ENCODE measurements around the gene PLEKHA5.
"Not testable (repeated sequence)": the region's sequence is repeated elsewhere in the genome, so short reads cannot be mapped to it uniquely, and the experiment has no call there.

Gene PLEKHA5

GRCh38 chr12:19167708-19168107 is 38.2 kb downstream of the PLEKHA5 start:
- WGBS, 2 experiments (ENCODE audit: insufficient coverage in 2 of 2): no CpG with 5 or more reads among the region's 1 CpG
- no peaks in the 10 kb centered on the region for H3K36me3 ChIP-seq (ENCODE audit: control insufficient read depth, insufficient read depth, low read length)
- no peak overlapping the region for H3K4me3 ChIP-seq (ENCODE audit: extremely low read depth, insufficient read depth, low read length, poor library complexity, severe bottlenecking)
- peaks cover 7% of the 10 kb centered on the region for H3K4me1 ChIP-seq (ENCODE audit: control insufficient read depth, insufficient read depth, low read length, poor library complexity, severe bottlenecking)
- H3K27ac ChIP-seq (ENCODE audit: low read depth, low read length, severe bottlenecking): no peak overlapping the region
- no peaks in the 10 kb centered on the region for H3K9me3 ChIP-seq (ENCODE audit: control insufficient read depth, low read length)

- no peak overlapping the region for H3K27ac ChIP-seq (ENCODE audit: low read depth, low read length, severe bottlenecking)
- no peak overlapping the region for H3K4me3 ChIP-seq (ENCODE audit: extremely low read depth, insufficient read depth, low read length, poor library complexity, severe bottlenecking)
- H3K36me3 ChIP-seq (ENCODE audit: control insufficient read depth, insufficient read depth, low read length): no peaks in the 10 kb centered on the region
- no peaks in the 10 kb centered on the region for H3K9me3 ChIP-seq (ENCODE audit: control insufficient read depth, low read length)
- peaks cover 7% of the 10 kb centered on the region for H3K4me1 ChIP-seq (ENCODE audit: control insufficient read depth, insufficient read depth, low read length, poor library complexity, severe bottlenecking)
Measured at GRCh38 chr12:19168644-19169043, 39.1 kb downstream of the PLEKHA5 start.

GRCh38 chr12:19169222-19169621 is 39.7 kb downstream of the PLEKHA5 start:
- Histone ChIP-seq H3K9me3 (ENCODE audit: control insufficient read depth, low read length) (no peaks in the 10 kb centered on the region), H3K36me3 (ENCODE audit: control insufficient read depth, insufficient read depth, low read length) (no peaks in the 10 kb centered on the region), H3K27ac (ENCODE audit: low read depth, low read length, severe bottlenecking) (no peak overlapping the region), H3K4me1 (ENCODE audit: control insufficient read depth, insufficient read depth, low read length, poor library complexity, severe bottlenecking) (peaks cover 7% of the 10 kb centered on the region), H3K4me3 (ENCODE audit: extremely low read depth, insufficient read depth, low read length, poor library complexity, severe bottlenecking) (no peak overlapping the region)
- 100% methylated on average over 1 of the region's 1 CpG; no CpG with 5 or more reads in 1 of the 2 experiments for WGBS, 2 experiments (ENCODE audit: insufficient coverage in 2 of 2)

- 85 to 100% methylated on average over 1 to 6 of the region's 9 CpGs for WGBS, 2 experiments (ENCODE audit: insufficient coverage in 2 of 2)
- not testable (repeated sequence) for H3K9me3 ChIP-seq (ENCODE audit: control insufficient read depth, low read length); H3K4me3 ChIP-seq (ENCODE audit: extremely low read depth, insufficient read depth, low read length, poor library complexity, severe bottlenecking); H3K4me1 ChIP-seq (ENCODE audit: control insufficient read depth, insufficient read depth, low read length, poor library complexity, severe bottlenecking); H3K27ac ChIP-seq (ENCODE audit: low read depth, low read length, severe bottlenecking); H3K36me3 ChIP-seq (ENCODE audit: control insufficient read depth, insufficient read depth, low read length)
Measured at GRCh38 chr12:19170286-19170685, 40.8 kb downstream of the PLEKHA5 start.

GRCh38 chr12:19171731-19172130 is 42.2 kb downstream of the PLEKHA5 start:
- no peak overlapping the region for H3K4me3 ChIP-seq (ENCODE audit: extremely low read depth, insufficient read depth, low read length, poor library complexity, severe bottlenecking)
- WGBS, 2 experiments (ENCODE audit: insufficient coverage in 2 of 2): 80% methylated on average over 1 of the region's 2 CpGs; no CpG with 5 or more reads in 1 of the 2 experiments

GRCh38 chr12:19177754-19178153 is 48.2 kb downstream of the PLEKHA5 start:
- Histone ChIP-seq H3K36me3 (ENCODE audit: control insufficient read depth, insufficient read depth, low read length) (peaks cover 22% of the 10 kb centered on the region), H3K4me3 (ENCODE audit: extremely low read depth, insufficient read depth, low read length, poor library complexity, severe bottlenecking) (no peak overlapping the region), H3K27ac (ENCODE audit: low read depth, low read length, severe bottlenecking) (no peak overlapping the region), H3K9me3 (ENCODE audit: control insufficient read depth, low read length) (no peaks in the 10 kb centered on the region), H3K4me1 (ENCODE audit: control insufficient read depth, insufficient read depth, low read length, poor library complexity, severe bottlenecking) (peaks cover 5% of the 10 kb centered on the region)
- WGBS, 2 experiments (ENCODE audit: insufficient coverage in 2 of 2): 60% methylated on average over 1 of the region's 3 CpGs; no CpG with 5 or more reads in 1 of the 2 experiments

More at GRCh38 chr12:19171731-19172130, 42.2 kb downstream of the PLEKHA5 start:
- H3K36me3 ChIP-seq (ENCODE audit: control insufficient read depth, insufficient read depth, low read length): peaks cover 15% of the 10 kb centered on the region
- no peak overlapping the region for H3K27ac ChIP-seq (ENCODE audit: low read depth, low read length, severe bottlenecking)
- peaks cover 7% of the 10 kb centered on the region for H3K4me1 ChIP-seq (ENCODE audit: control insufficient read depth, insufficient read depth, low read length, poor library complexity, severe bottlenecking)
- no peaks in the 10 kb centered on the region for H3K9me3 ChIP-seq (ENCODE audit: control insufficient read depth, low read length)

GRCh38 chr12:19179986-19180385 is 50.5 kb downstream of the PLEKHA5 start:
- Histone ChIP-seq H3K9me3 (ENCODE audit: control insufficient read depth, low read length) (no peaks in the 10 kb centered on the region), H3K4me3 (ENCODE audit: extremely low read depth, insufficient read depth, low read length, poor library complexity, severe bottlenecking) (no peak overlapping the region), H3K4me1 (ENCODE audit: control insufficient read depth, insufficient read depth, low read length, poor library complexity, severe bottlenecking) (peaks cover 5% of the 10 kb centered on the region), H3K27ac (ENCODE audit: low read depth, low read length, severe bottlenecking) (no peak overlapping the region), H3K36me3 (ENCODE audit: control insufficient read depth, insufficient read depth, low read length) (peaks cover 16% of the 10 kb centered on the region)
- WGBS, 2 experiments (ENCODE audit: insufficient coverage in 2 of 2): 79 to 96% methylated on average over 2 to 3 of the region's 4 CpGs

GRCh38 chr12:19181666-19182426 is 52.3 kb downstream of the PLEKHA5 start:
- no peak overlapping the region for H3K4me3 ChIP-seq (ENCODE audit: extremely low read depth, insufficient read depth, low read length, poor library complexity, severe bottlenecking)
- peaks cover 6% of the 10 kb centered on the region for H3K36me3 ChIP-seq (ENCODE audit: control insufficient read depth, insufficient read depth, low read length)
- H3K4me1 ChIP-seq (ENCODE audit: control insufficient read depth, insufficient read depth, low read length, poor library complexity, severe bottlenecking): peaks cover 5% of the 10 kb centered on the region
- H3K9me3 ChIP-seq (ENCODE audit: control insufficient read depth, low read length): no peaks in the 10 kb centered on the region
- H3K27ac ChIP-seq (ENCODE audit: low read depth, low read length, severe bottlenecking): no peak overlapping the region
- WGBS, 2 experiments (ENCODE audit: insufficient coverage in 2 of 2): 85 to 94% methylated on average over 4 to 5 of the region's 8 CpGs

GRCh38 chr12:19183121-19183838 is 53.7 kb downstream of the PLEKHA5 start:
- H3K9me3 ChIP-seq (ENCODE audit: control insufficient read depth, low read length): no peaks in the 10 kb centered on the region
- 96 to 97% methylated on average over 5 of the region's 5 CpGs for WGBS, 2 experiments (ENCODE audit: insufficient coverage in 2 of 2)
- H3K36me3 ChIP-seq (ENCODE audit: control insufficient read depth, insufficient read depth, low read length): no peaks in the 10 kb centered on the region
- H3K4me1 ChIP-seq (ENCODE audit: control insufficient read depth, insufficient read depth, low read length, poor library complexity, severe bottlenecking): no peaks in the 10 kb centered on the region
- no peak overlapping the region for H3K27ac ChIP-seq (ENCODE audit: low read depth, low read length, severe bottlenecking)
- no peak overlapping the region for H3K4me3 ChIP-seq (ENCODE audit: extremely low read depth, insufficient read depth, low read length, poor library complexity, severe bottlenecking)

GRCh38 chr12:19185262-19185929 is 55.9 kb downstream of the PLEKHA5 start:
- Histone ChIP-seq H3K4me1 (ENCODE audit: control insufficient read depth, insufficient read depth, low read length, poor library complexity, severe bottlenecking) (peaks cover 17% of the 10 kb centered on the region), H3K4me3 (ENCODE audit: extremely low read depth, insufficient read depth, low read length, poor library complexity, severe bottlenecking) (no peak overlapping the region), H3K27ac (ENCODE audit: low read depth, low read length, severe bottlenecking) (no peak overlapping the region), H3K9me3 (ENCODE audit: control insufficient read depth, low read length) (no peaks in the 10 kb centered on the region), H3K36me3 (ENCODE audit: control insufficient read depth, insufficient read depth, low read length) (no peaks in the 10 kb centered on the region)
- 60% methylated on average over 1 of the region's 3 CpGs; no CpG with 5 or more reads in 1 of the 2 experiments for WGBS, 2 experiments (ENCODE audit: insufficient coverage in 2 of 2)

Data from mesodermal cell (in vitro differentiated cells).